ENCODE measurements around the gene ARG2. TPM values are rescaled to one million over a fixed set of nuclear protein-coding genes. Genes with fewer than 3 reads are reported as not detected.

ARG2 gene
- 4.7 and 5.0 TPM in 2 replicates for total RNA-seq

DNA sequence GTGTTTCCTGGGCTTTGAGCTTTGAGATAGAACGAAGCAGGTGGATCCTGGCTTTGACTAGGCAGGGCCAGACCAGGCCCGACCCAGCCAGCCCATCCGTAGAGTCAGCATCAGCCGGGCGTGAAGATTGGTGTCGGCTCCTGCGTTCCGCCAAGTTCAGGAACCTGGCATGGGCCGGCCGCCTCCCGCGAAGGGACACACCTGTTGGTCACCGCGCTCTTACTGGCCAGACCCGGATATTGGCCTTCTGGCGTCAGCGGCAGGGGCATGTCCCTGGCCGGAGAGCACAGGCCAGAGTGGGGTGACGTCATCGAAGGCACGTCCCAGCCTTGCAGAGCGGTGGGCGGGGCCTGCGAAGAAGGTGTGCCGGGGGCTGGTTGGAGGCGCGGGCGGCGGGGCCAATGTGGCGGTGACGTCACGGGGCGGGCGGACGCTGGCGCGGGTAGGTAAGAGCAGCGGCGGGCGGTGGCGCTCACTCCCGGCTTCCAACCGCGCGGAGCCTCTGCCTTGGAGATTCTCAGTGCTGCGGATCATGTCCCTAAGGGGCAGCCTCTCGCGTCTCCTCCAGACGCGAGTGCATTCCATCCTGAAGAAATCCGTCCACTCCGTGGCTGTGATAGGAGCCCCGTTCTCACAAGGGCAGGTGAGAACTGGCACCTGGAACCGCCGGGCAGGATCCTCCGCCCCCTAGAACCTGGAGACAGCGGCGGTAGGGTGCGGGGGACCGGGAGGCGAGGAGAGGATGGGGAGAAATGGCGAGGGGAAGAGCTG is at the start of gene ARG2:
ARG2 (plus strand) TSS at position 475 of the 771 bp plus-strand sequence; CDS start at position 533, 58 bp downstream.
- Mint-ChIP-seq H3K27ac (peak within 1 kb of the TSS; percentile 85), H3K36me3 (ENCODE audit: low read depth) (peaks cover 1% of the 10 kb centered on the region), H3K4me3 (peak within 1 kb of the TSS; percentile 92), H3K9me3 (no peaks in the 10 kb centered on the region), H3K27me3 (peaks cover 15% of the 10 kb centered on the region), H3K4me1 (peaks cover 33% of the 10 kb centered on the region)
- intact Hi-C loops (cut with micrococcal nuclease), result loop anchor here (1.0 to 5.0 kb wide), 4 partner anchors 19 to 198 kb away; partner anchors contain the start of genes PIGH, RAD51B, RDH11 and VTI1B
- DNase-seq, result peak; percentile 99

DNA sequence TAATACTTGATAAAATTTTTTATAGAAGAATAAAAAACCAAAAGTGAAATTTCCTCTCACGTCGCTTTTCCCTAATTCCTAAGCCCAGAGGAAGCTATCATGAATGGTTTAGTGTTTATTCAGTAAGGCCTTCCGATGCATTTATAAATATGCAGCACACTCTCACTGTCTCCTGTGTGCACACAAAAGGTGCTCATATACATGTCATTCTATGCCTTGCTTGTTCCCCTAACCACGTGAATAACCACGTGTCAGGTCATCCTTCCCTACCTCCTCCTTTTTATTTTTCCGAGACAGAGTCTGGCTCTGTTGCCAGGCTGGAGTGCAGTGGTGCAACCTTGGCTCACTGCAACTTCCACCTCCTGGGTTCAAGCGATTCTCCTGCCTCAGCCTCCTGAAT is 49.3 kb upstream of the ARG2 start:
- intact Hi-C loops (cut with micrococcal nuclease), result no loop called here
- peaks cover 14% of the 10 kb centered on the region for H3K4me1 Mint-ChIP-seq
- no peaks in the 10 kb centered on the region for H3K36me3 Mint-ChIP-seq (ENCODE audit: low read depth)
- no peak overlapping the region for H3K4me3 Mint-ChIP-seq
- H3K27ac Mint-ChIP-seq, result no peak overlapping the region
- no peaks in the 10 kb centered on the region for H3K27me3 Mint-ChIP-seq
- DNase-seq, result no peak
- no peaks in the 10 kb centered on the region for H3K9me3 Mint-ChIP-seq

DNA sequence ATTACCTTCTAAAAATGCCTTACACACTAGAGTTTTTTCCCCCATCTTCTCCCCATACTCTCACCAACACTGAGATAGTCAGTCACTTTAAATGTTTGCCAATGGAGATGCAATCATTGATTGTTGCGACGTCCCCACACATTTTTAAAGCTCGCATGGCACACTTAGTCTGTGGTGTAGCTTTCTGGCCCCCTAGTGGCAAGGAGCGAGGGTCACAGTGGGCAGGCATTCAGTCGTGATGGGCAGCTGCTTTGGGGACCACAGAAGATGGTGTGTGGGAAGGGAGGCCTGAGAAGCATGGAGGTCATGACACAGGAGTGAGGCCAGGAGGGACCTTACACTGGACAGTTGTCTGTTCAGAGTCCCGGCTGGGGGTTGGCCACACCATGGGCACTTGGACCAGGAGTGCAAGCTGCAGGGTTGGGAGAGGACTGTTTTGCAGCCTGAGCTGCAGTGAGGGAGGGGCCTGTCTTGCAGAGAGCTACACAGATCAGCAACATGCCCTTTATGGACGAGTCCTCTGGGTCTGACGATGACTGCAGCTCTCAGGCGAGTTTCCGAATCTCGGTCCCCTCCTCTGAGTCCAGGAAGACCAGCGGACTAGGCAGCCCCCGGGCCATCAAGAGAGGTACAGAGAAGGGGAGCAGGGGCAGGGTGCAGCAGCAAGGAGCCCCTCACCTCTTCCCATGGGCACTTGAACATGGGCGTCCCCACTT is 48.3 kb upstream of the ARG2 start:
- Mint-ChIP-seq H3K4me3 (no peak overlapping the region), H3K27ac (no peak overlapping the region), H3K4me1 (peaks cover 14% of the 10 kb centered on the region), H3K36me3 (ENCODE audit: low read depth) (no peaks in the 10 kb centered on the region), H3K9me3 (no peaks in the 10 kb centered on the region), H3K27me3 (no peaks in the 10 kb centered on the region)
- intact Hi-C loops (cut with micrococcal nuclease), result loop anchor here (1.0 kb wide), 2 partner anchors 45 to 144 kb away; no protein-coding TSS in a partner anchor
- peak; percentile 90 for DNase-seq

DNA sequence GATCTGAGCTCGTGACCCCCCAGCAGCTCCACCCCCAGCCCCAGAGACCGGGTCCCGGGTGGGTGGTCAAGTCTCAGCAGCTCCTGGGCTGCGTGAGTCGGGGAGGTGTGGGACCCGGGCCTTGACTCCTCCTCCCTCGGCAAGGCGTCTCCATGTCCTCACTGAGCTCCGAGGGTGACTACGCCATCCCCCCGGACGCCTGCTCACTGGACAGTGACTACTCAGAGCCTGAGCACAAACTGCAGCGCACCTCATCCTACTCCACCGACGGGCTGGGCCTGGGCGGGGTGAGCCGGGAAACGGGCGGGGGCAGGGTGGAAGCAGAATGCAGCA is 47.8 kb upstream of the ARG2 start:
- H3K4me3 Mint-ChIP-seq, result no peak overlapping the region
- no peak for DNase-seq

DNA sequence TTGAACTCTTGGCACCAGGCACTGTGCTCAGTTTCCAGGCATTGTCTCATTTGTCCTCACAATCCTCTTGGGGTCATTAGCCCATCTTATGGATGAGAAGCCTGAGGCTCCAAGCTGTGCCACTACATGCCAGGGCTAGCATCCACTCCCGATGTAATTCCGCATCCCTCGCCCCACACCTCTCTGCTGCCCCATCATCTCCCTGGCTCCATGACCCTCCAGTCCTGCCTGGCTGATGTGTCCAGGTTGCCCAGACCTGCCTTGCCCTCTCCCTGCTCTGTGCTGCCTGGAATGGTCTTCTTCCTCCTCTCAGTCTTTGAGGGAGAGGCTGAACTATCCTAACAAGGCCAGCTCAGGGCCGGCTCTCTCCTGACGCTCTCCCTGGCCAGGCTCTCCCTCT is 47.1 kb upstream of the ARG2 start:
- Mint-ChIP-seq H3K36me3 (ENCODE audit: low read depth) (no peaks in the 10 kb centered on the region), H3K9me3 (no peaks in the 10 kb centered on the region), H3K4me3 (no peak overlapping the region), H3K4me1 (peaks cover 4% of the 10 kb centered on the region), H3K27ac (no peak overlapping the region), H3K27me3 (no peaks in the 10 kb centered on the region)
- no peak for DNase-seq
- intact Hi-C loops (cut with micrococcal nuclease), result no loop called here

More for the DNA sequence above, 47.8 kb upstream of the ARG2 start:
- H3K36me3 Mint-ChIP-seq (ENCODE audit: low read depth), result no peaks in the 10 kb centered on the region
- intact Hi-C loops (cut with micrococcal nuclease), result loop anchor here (1.0 kb wide), 2 partner anchors 46 to 145 kb away; no protein-coding TSS in a partner anchor
- H3K27me3 Mint-ChIP-seq, result no peaks in the 10 kb centered on the region
- no peaks in the 10 kb centered on the region for H3K9me3 Mint-ChIP-seq
- peaks cover 10% of the 10 kb centered on the region for H3K4me1 Mint-ChIP-seq
- H3K27ac Mint-ChIP-seq, result no peak overlapping the region

DNA sequence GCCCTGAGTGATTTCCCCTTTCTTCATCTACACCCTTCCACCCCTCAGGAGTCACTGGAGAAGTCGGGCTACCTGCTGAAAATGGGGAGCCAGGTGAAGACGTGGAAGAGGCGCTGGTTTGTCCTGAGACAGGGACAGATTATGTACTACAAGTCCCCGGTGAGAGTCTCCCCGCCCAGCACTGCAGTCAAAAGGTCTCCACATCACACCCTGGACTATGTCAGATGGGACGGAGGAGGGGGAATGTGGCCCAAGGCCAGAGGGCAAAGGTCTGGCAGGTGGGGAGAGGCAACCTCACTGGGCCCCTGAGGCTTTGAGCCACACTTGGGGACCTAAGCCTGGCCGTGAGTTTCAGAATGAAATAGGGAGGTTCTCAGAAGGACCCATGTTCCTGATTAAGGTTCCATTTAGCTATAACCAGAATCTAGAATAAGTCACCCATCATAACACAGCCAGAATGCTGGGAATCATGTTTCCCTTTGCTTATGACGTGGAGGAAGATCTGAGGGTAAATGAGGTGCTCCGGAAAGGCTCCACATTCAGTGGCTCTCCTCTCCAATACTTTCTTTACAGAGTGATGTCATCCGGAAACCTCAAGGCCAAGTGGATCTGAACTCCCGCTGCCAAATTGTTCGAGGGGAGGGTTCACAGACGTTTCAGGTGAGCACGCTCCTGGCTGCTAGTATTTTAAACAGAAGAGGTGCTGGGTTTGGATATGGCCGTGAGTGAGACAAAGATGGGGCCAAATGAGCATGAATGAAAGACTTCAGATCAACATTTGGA is 46.3 kb upstream of the ARG2 start:
- intact Hi-C loops (cut with micrococcal nuclease), result no loop called here
- Mint-ChIP-seq H3K4me3 (no peak overlapping the region), H3K36me3 (ENCODE audit: low read depth) (no peaks in the 10 kb centered on the region), H3K4me1 (peaks cover 4% of the 10 kb centered on the region), H3K9me3 (no peaks in the 10 kb centered on the region), H3K27me3 (no peaks in the 10 kb centered on the region), H3K27ac (no peak overlapping the region)
- DNase-seq, result no peak

DNA sequence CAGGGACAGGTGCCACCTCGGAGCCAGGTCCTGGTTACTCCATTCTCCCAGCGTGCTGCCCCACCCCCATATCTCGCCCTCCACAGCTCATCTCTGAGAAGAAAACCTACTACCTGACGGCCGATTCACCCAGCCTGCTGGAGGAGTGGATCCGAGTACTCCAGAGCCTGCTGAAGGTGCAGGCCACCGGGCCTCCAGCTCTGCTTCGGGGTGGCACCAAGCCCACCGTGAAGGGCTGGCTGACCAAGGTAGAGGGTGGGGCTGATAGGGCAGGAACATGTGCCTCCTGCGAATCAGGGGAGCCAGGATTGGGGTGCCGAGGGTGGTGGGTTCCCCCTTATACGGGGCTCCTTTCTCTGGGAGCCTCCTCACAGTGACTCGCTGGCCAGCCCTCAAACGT is 45.6 kb upstream of the ARG2 start:
- no peaks in the 10 kb centered on the region for H3K27me3 Mint-ChIP-seq
- no peak overlapping the region for H3K4me3 Mint-ChIP-seq
- intact Hi-C loops (cut with micrococcal nuclease), result no loop called here
- no peak overlapping the region for H3K27ac Mint-ChIP-seq
- H3K9me3 Mint-ChIP-seq, result no peaks in the 10 kb centered on the region
- peaks cover 4% of the 10 kb centered on the region for H3K4me1 Mint-ChIP-seq
- no peaks in the 10 kb centered on the region for H3K36me3 Mint-ChIP-seq (ENCODE audit: low read depth)
- no peak for DNase-seq

DNA sequence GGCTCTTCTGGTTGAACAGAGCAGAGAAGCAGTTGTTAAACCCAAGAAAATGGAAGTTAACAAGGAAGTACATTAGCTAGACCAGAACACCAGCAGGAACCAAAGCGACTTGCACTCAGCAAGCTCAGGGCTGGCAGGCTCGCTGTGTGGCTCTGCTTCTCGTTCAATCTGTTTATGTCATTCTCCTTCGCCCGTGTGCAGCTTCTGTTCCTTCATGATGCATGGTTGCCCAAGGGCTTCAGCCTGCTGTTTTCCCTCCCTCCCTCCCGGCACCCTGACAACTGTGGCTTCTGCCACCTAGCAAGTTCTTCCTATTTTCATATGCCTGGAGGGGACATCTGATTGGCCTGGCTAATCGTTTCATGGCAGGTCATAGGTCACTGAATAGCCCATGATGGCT is 44.9 kb upstream of the ARG2 start:
- intact Hi-C loops (cut with micrococcal nuclease), result no loop called here
- DNase-seq, result no peak
- H3K27ac Mint-ChIP-seq, result no peak overlapping the region
- H3K27me3 Mint-ChIP-seq, result no peaks in the 10 kb centered on the region
- H3K4me3 Mint-ChIP-seq, result no peak overlapping the region
- H3K36me3 Mint-ChIP-seq (ENCODE audit: low read depth), result no peaks in the 10 kb centered on the region
- no peaks in the 10 kb centered on the region for H3K9me3 Mint-ChIP-seq
- H3K4me1 Mint-ChIP-seq, result peaks cover 4% of the 10 kb centered on the region

DNA sequence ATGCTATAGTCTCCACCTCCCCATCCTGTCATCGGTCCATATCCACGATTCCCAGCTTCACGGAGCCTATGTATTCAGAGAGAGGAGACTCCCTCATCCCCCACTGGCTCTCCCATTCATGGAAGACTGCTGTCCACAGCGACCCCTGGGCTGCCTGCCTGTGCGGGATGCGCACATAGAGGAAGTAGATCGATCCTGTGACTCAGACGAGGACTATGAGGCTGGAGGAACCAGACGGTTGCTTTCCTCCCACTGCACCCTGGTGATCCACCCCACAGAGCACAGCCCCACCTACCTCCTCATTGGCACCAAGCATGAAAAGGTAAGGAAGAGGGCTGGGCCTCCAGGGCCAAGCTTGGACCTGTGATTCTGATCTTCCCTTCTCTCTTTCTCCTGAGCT is 44.0 kb upstream of the ARG2 start:
- Mint-ChIP-seq H3K4me1 (peaks cover 4% of the 10 kb centered on the region), H3K27ac (no peak overlapping the region), H3K36me3 (ENCODE audit: low read depth) (no peaks in the 10 kb centered on the region), H3K9me3 (no peaks in the 10 kb centered on the region), H3K4me3 (no peak overlapping the region), H3K27me3 (no peaks in the 10 kb centered on the region)
- DNase-seq, result no peak
- intact Hi-C loops (cut with micrococcal nuclease), result no loop called here

DNA sequence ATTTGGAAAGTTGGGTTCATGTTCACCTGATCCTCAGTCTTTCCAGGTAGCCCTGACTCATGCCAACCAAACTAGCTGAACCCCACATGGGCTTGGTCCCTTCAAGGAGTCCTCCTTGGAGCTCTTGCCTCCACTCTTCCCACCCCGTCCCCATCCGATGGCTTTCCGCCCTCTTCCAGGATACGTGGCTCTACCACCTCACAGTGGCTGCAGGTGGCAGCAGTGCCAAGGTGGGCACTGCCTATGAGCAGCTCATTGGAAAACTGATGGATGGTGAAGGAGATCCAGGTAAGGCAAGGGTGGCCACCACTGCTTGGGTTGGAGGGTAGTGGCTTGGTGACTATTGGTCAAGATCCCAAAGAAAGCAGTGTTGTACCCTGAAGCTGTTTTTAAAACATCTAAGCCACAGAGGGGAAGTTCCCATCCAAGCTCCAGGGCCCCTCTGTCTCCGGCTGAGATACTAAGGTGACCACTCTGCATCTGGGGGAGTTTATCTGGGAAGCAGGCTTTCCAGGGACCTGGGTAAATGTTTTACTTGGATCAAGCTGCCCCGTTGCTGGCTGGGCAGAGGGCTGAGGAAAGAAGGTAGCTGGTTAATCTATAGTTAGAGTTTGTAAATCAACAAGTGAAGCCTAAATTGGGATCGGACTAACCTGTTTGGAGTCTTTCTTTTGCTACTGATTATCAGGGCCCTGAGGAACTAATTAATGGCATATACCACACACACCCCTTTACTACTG is 43.3 kb upstream of the ARG2 start:
- H3K4me3 Mint-ChIP-seq, result no peak overlapping the region
- no peak overlapping the region for H3K27ac Mint-ChIP-seq
- H3K9me3 Mint-ChIP-seq, result no peaks in the 10 kb centered on the region
- peaks cover under 1% of the 10 kb centered on the region for H3K4me1 Mint-ChIP-seq
- intact Hi-C loops (cut with micrococcal nuclease), result no loop called here
- DNase-seq, result no peak
- H3K27me3 Mint-ChIP-seq, result no peaks in the 10 kb centered on the region
- H3K36me3 Mint-ChIP-seq (ENCODE audit: low read depth), result no peaks in the 10 kb centered on the region

DNA sequence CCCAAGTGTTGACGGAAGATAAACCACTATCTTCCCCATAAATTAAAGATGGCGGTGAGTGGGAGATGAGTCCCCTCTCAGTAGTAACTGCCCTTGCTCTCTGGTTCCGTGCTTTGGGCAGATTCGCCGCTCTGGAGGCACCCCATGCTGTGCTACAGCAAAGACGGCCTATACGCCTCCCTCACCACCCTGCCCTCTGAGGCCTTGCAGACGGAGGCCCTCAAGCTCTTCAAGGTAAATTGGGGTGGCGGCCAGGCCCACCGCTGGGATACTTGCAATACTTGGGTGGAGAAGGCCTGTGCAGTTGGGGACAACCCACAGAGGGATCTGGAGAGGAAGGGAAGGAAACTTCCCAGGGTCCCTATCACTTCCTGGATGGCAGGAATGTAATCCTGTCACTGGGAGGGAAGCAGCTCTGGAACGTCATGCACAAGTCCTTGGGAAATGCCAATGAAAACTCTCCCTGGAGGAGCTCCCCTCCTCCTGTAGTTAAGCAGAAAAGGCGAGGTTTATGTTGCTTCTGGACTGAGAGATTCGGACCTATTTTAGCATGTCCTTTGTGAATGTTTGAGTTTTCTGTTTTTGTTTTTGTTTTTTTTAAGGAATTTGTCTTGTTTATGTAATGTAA is 42.4 kb upstream of the ARG2 start:
- H3K27ac Mint-ChIP-seq, result no peak overlapping the region
- no peaks in the 10 kb centered on the region for H3K9me3 Mint-ChIP-seq
- intact Hi-C loops (cut with micrococcal nuclease), result no loop called here
- H3K4me1 Mint-ChIP-seq, result peaks cover 3% of the 10 kb centered on the region
- H3K36me3 Mint-ChIP-seq (ENCODE audit: low read depth), result no peaks in the 10 kb centered on the region
- H3K4me3 Mint-ChIP-seq, result no peak overlapping the region
- no peak for DNase-seq
- H3K27me3 Mint-ChIP-seq, result no peaks in the 10 kb centered on the region

DNA sequence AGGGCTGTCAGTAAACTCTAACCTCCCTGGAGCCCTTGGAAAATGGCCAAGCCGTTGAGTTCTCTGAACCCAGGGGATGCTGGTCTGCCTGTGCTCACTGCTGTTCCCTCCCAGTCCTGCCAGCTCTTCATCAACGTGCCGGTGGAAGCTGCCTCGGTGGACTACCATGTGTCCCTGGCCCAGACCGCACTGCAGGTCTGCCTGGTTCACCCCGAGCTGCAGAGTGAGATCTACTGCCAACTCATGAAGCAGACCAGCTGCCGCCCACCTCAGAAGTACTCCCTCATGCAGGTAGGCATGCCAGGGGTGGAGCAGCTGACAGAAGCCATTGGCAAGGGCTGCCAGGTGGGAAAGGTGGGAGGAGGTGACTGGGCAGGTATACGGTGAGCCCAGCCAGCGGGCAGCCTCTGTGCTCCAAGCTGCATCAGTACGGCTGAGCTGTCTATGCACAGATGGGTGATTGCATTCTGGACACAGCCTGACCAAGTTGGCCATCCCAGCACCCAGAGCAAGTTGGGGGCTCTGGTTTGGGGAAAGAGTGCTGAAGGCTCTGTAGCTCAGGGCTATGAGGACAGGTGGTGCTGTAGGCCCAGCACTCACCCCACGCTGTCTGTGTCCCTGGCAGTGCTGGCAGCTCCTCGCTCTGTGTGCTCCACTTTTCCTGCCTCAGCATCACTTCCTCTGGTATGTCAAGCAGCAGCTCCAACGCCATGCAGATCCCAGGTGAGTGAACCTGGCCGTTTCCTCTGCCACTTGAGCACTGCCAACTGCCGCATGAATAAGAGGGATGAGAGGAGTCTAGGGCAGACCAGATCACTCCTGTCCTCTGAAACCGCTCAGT is 41.6 kb upstream of the ARG2 start:
- H3K27ac Mint-ChIP-seq, result no peak overlapping the region
- H3K9me3 Mint-ChIP-seq, result no peaks in the 10 kb centered on the region
- H3K27me3 Mint-ChIP-seq, result no peaks in the 10 kb centered on the region
- no peak overlapping the region for H3K4me3 Mint-ChIP-seq
- no peak for DNase-seq
- peaks cover 3% of the 10 kb centered on the region for H3K4me1 Mint-ChIP-seq
- no peaks in the 10 kb centered on the region for H3K36me3 Mint-ChIP-seq (ENCODE audit: low read depth)
- intact Hi-C loops (cut with micrococcal nuclease), result no loop called here

Data from activated CD4-positive, alpha-beta T cell treated with anti-CD3 and anti-CD28 coated beads, Interleukin-2, amount 10 ng/mL, durations not matched to agents 24 days and 14 days (primary cell).